ENCODE data around the gene MARK1. TPM values are rescaled to one million over a fixed set of nuclear protein-coding genes. Genes with fewer than 3 reads are reported as not detected.
"Not testable (repeated sequence)": the region's sequence is repeated elsewhere in the genome, so short reads cannot be mapped to it uniquely, and the experiment has no call there.

MARK1 gene
- total RNA-seq, 4 donors from 2014 or later = 2.2 to 5.3 (median 3.7) TPM

- no peak for DNase-seq (ENCODE audit: low spot score in 2 of 2)
- intact Hi-C loops (cut with DNase I; ENCODE audit: low total_unique reads) = no loop called here
- TF ChIP-seq POLR2A (IDR thresholded peaks at IDR 0.05) = no peak
- TF ChIP-seq, protein P1, sequence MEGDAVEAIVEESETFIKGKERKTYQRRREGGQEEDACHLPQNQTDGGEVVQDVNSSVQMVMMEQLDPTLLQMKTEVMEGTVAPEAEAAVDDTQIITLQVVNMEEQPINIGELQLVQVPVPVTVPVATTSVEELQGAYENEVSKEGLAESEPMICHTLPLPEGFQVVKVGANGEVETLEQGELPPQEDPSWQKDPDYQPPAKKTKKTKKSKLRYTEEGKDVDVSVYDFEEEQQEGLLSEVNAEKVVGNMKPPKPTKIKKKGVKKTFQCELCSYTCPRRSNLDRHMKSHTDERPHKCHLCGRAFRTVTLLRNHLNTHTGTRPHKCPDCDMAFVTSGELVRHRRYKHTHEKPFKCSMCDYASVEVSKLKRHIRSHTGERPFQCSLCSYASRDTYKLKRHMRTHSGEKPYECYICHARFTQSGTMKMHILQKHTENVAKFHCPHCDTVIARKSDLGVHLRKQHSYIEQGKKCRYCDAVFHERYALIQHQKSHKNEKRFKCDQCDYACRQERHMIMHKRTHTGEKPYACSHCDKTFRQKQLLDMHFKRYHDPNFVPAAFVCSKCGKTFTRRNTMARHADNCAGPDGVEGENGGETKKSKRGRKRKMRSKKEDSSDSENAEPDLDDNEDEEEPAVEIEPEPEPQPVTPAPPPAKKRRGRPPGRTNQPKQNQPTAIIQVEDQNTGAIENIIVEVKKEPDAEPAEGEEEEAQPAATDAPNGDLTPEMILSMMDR (IDR thresholded peaks at IDR 0.05) = no peak
- no peak overlapping the region for H3K4me3 ChIP-seq (ENCODE audit: low read depth, poor library complexity, severe bottlenecking)
- 36 to 38% methylated on average over 7 of the region's 7 CpGs for WGBS, 2 donors
Measured at GRCh38 chr1:220680085-220680687, 152.2 kb downstream of the MARK1 start.

DNA sequence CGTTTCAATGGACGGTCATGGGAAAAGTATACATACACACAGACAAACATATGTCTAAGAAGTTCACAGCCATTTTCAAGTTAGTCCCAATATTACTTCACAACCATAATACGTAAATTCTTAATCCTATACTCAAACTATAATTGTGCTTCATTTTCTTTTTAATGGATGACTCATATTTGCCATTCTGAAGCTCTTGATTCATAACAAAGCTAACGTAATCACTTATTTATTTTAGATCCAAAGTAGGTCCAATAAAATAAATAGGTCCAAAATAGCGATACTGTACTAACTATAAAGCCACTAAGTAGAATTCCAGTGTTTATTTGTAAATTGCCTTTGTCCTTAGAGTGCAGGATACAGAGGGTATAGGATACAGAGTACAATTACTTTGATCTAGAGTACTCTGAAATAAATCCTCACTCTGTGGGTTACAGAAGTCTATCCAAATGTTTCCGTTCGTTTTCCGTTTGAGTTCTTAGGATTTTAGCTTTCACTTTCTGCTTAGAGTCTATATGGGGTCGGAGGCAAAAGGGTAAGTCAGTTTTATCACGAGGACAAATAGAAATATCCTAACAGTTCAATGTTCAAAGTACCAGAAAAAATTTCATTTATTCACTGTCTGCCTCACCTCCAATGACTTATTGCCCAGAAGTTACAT, 153.4 kb downstream of the MARK1 start:
- no peak overlapping the region for H3K4me3 ChIP-seq (ENCODE audit: low read depth, poor library complexity, severe bottlenecking)
- DNase-seq (ENCODE audit: low spot score in 2 of 2) = no peak
- WGBS, 2 donors = 65 to 72% methylated on average over 10 of the region's 10 CpGs
- intact Hi-C loops (cut with DNase I; ENCODE audit: low total_unique reads) = no loop called here
- TF ChIP-seq, protein P1 (IDR thresholded peaks at IDR 0.05) = no peak
- no peak for TF ChIP-seq POLR2A (IDR thresholded peaks at IDR 0.05)

DNA sequence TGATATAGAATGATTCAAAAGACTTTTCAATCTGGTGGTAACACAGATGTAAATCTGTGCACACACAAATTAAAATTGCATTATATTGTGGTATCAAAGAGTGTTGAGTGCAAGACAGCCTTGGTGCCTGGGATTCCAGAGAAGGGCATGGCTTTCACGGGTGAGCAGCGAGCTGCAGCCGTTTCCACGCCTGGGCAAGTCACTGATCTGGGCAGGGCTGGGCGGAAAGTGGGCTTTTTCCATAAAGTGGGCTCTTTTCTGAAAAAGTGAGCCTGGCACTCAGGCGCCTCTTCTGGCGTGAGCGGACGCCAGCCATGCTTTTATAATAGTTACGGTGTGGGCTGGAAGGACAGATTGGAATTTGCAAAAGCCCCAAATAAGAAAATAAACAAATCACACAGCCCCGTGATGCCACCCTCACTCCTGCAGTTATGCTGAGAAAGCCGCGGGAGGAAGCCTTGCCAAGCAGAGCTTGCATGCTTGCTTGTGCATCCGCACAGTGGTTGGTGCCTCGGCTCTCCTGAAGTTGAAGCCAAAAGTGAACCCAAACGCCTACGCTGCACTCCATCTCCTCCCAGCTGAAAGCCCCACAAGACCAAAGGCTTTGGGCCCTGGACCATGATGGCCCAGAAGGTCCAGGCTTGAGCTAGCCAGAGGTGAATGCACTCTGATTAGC, 155.1 kb downstream of the MARK1 start:
- intact Hi-C loops (cut with DNase I; ENCODE audit: low total_unique reads) = no loop called here
- H3K4me3 ChIP-seq (ENCODE audit: low read depth, poor library complexity, severe bottlenecking) = no peak overlapping the region
- no peak for TF ChIP-seq POLR2A (IDR thresholded peaks at IDR 0.05)
- TF ChIP-seq, protein P1 (IDR thresholded peaks at IDR 0.05) = no peak
- DNase-seq (ENCODE audit: low spot score in 2 of 2) = no peak
- 84 to 85% methylated on average over 17 of the region's 17 CpGs for WGBS, 2 donors

- DNase-seq (ENCODE audit: low spot score in 2 of 2); H3K4me3 ChIP-seq (ENCODE audit: low read depth, poor library complexity, severe bottlenecking); intact Hi-C loops (cut with DNase I; ENCODE audit: low total_unique reads): not testable (repeated sequence)
- 95 to 97% methylated on average over 12 of the region's 12 CpGs for WGBS, 2 donors
Measured at GRCh38 chr1:220683716-220684115, 155.8 kb downstream of the MARK1 start.

- 43 to 63% methylated on average over 4 of the region's 4 CpGs for WGBS, 2 donors
- TF ChIP-seq, protein P1 (IDR thresholded peaks at IDR 0.05) = no peak
- TF ChIP-seq POLR2A (IDR thresholded peaks at IDR 0.05) = no peak
- H3K4me3 ChIP-seq (ENCODE audit: low read depth, poor library complexity, severe bottlenecking) = no peak overlapping the region
- DNase-seq (ENCODE audit: low spot score in 2 of 2) = no peak
- intact Hi-C loops (cut with DNase I; ENCODE audit: low total_unique reads) = no loop called here
Measured at GRCh38 chr1:220684890-220685289, 157.0 kb downstream of the MARK1 start.

GRCh38 chr1:220685879-220686278, 157.9 kb downstream of the MARK1 start:
- no peak overlapping the region for H3K4me3 ChIP-seq (ENCODE audit: low read depth, poor library complexity, severe bottlenecking)
- intact Hi-C loops (cut with DNase I; ENCODE audit: low total_unique reads) = no loop called here
- DNase-seq (ENCODE audit: low spot score in 2 of 2) = no peak
- TF ChIP-seq, protein P1 (IDR thresholded peaks at IDR 0.05) = no peak
- no peak for TF ChIP-seq POLR2A (IDR thresholded peaks at IDR 0.05)
- 93 to 96% methylated on average over 3 of the region's 3 CpGs for WGBS, 2 donors
